BJ (cell line): Measurements from ENCODE around the gene NOL12. TPM values are rescaled to one million over a fixed set of nuclear protein-coding genes. Genes with fewer than 3 reads are reported as not detected.
A peak's percentile ranks its signal among the peaks of the same experiment; 100 is the strongest.

Experiments
- CTCF ChIA-PET: fragments of 350-600 bp; formaldehyde crosslinking; extraction: SDS; loops from one replicate; lab custom pipeline; 2021; ENCODE audit warnings: antibody characterized with exemption, inconsistent platforms; lab: Yijun Ruan, JAX
- POLR2A ChIA-PET: fragments of 300-600 bp; sonication (Branson Sonifier 250); formaldehyde crosslinking; extraction: SDS; loops from one replicate; lab custom pipeline; 2021; ENCODE audit warnings: antibody characterized with exemption; lab: Charles Lee
- DNase-seq: peaks from one replicate; pipeline ENCODE4 v3.0.0-alpha.2; 2011; ENCODE audit warnings: low read depth
- H3K27me3 ChIP-seq: 2 replicates; pipeline ENCODE4 v1.6.0; 2011; ENCODE audit warnings: low read length; ENCODE audit not compliant: control insufficient read depth, insufficient read depth
- H3K36me3 ChIP-seq: 2 replicates; pipeline ENCODE4 v1.5.1; 2011; ENCODE audit warnings: low read length; ENCODE audit not compliant: control insufficient read depth, insufficient read depth
- H3K4me3 ChIP-seq: 2 replicates; pipeline ENCODE4 v1.5.1; 2011; ENCODE audit warnings: low read depth, mild to moderate bottlenecking, control low read depth, low read length
- CTCF ChIP-seq: IDR thresholded peaks from 2 replicates; pipeline ENCODE4 v1.5.1; 2011; ENCODE audit warnings: low read depth, mild to moderate bottlenecking, control low read depth, inconsistent platforms, low read length, moderate library complexity; ENCODE audit not compliant: insufficient read depth
- polyA plus RNA-seq: library from polyadenylated mRNA; depleted of rRNA; stranded (reverse); fragments of >200 nt; gene quantifications from 2 replicates; pipeline ENCODE4 v1.2.3, GENCODE V29; 2011

Gene NOL12
- polyA plus RNA-seq, 1 experiment: 16.5 TPM

DNA sequence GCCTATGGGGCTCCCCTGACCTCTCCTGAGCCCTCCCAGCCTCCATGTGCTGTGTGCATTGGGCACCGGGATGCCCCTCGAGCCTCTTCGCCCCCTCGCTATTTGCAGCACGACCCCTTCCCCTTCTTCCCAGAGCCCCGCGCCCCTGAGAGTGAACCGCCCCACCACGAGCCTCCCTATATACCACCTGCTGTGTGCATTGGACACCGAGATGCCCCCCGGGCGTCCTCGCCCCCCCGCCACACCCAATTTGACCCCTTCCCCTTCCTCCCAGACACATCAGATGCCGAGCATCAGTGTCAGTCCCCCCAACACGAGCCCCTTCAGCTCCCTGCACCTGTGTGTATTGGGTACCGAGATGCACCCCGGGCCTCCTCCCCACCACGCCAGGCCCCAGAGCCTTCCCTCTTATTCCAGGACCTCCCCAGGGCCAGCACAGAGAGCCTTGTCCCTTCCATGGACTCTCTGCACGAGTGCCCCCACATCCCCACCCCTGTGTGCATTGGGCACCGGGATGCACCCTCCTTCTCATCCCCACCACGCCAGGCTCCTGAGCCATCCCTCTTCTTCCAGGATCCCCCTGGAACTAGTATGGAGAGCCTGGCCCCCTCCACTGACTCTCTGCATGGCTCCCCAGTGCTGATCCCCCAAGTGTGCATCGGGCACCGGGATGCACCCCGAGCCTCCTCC lies 39.6 kb downstream of the NOL12 start:
- DNase-seq: no peak
- ChIA-PET CTCF (no interaction called here), POLR2A (no interaction called here)
- no peak for TF ChIP-seq CTCF
- Histone ChIP-seq H3K36me3 (no peaks in the 10 kb centered on the region), H3K4me3 (no peak overlapping the region), H3K27me3 (no peaks in the 10 kb centered on the region)

GRCh38 chr22:37726241-37726887 lies 40.2 kb downstream of the NOL12 start:
- 0 out of 2 replicates have a peak, but pooled peaks have one; percentile 21 for TF ChIP-seq CTCF
- Histone ChIP-seq H3K27me3 (no peaks in the 10 kb centered on the region), H3K4me3 (no peak overlapping the region), H3K36me3 (no peaks in the 10 kb centered on the region)
- DNase-seq: no peak
- ChIA-PET POLR2A (no interaction called here), CTCF (no interaction called here)

DNA sequence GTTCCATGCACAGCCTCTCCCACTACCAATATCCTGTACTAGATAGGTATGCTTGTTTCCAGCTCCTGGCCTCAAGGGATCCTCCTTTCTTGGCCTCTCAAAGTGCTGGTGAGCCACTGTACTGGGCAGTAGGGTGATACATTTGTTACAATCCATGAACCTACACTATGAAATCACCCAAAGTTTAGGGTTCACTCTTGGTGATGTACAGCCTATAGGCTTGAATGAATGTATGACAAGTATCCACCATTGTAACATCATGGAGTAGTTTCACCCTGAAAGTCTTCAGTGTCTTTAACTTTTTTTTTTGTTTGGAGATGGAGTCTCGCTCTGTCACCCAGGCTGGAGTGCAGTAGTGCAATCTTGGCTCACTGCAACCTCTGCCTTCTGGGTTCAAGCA lies 42.5 kb downstream of the NOL12 start:
- Histone ChIP-seq H3K27me3 (no peaks in the 10 kb centered on the region), H3K4me3 (no peak overlapping the region), H3K36me3 (no peaks in the 10 kb centered on the region)
- ChIA-PET CTCF (interaction anchor here (1.2 to 1.4 kb wide), 2 partner anchors 11 to 86 kb away, joined by 3 read pairs; no protein-coding TSS in a partner anchor), POLR2A (interaction anchor here (0.7 kb wide), 1 partner anchor 53 kb away, joined by 6 read pairs; no protein-coding TSS in a partner anchor)
- no peak for TF ChIP-seq CTCF
- no peak for DNase-seq

DNA sequence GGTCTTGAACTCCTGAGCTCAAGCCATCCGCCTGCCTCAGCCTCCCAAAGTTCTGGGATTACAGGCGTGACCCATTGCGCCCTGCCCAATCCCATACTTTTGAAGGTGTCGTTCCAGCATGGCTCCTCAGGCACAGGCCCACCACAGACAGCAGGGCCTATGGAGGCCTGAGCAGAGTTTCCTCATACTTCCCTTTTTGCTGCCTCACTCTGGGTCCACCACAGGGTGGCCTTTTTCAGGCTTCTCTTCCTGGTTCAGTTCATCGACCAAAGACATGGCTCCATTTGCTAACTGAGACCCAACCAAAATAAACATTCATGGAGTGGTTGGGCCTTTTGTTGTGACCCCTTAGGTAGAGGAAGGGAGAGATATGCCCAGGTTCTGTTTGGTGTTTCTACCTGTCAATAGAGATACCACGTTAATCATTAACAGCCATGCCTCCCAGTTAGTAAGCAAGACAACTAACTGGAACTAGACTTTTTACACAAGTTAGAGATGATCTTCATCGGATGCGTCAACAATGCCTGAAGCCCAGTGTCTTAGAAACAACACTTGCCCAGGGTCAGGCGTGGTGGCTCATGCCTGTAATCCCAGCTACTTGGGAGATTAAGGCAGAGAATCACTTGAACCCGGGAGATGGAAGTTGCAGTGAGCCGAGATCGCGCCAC lies 45.8 kb downstream of the NOL12 start:
- POLR2A ChIA-PET: no interaction called here
- CTCF ChIA-PET: interaction anchor here (0.5 to 1.2 kb wide), 4 partner anchors 18 to 414 kb away, joined by 3 read pairs; no protein-coding TSS in a partner anchor

More for the DNA sequence above, 45.8 kb downstream of the NOL12 start:
- DNase-seq: no peak
- TF ChIP-seq CTCF: no peak; the same call in 1 of the 2 replicates
- no peaks in the 10 kb centered on the region for H3K36me3 ChIP-seq
- H3K4me3 ChIP-seq: no peak overlapping the region
- H3K27me3 ChIP-seq: no peaks in the 10 kb centered on the region
